OCI-LY7 (cell line): Measurements from ENCODE around the gene MIF4GD. TPM values are rescaled to one million over a fixed set of nuclear protein-coding genes. Genes with fewer than 3 reads are reported as not detected.
"Not testable (repeated sequence)": the region's sequence is repeated elsewhere in the genome, so short reads cannot be mapped to it uniquely, and the experiment has no call there.

Source experiments
- BruUV-seq: library from RNA; stranded (reverse); fragments of 400-500 nt; replicated peaks from 2 replicates; lab custom pipeline; 2021; lab: Mats Ljungman, UMichigan
- CTCF ChIA-PET: fragments of 300-600 bp; sonication (Branson Sonifier 250); formaldehyde crosslinking; loops from one replicate; lab custom pipeline; 2022; ENCODE audit warnings: antibody characterized with exemption; ENCODE audit not compliant: unreplicated experiment; lab: Charles Lee
- POLR2A ChIA-PET: fragments of 300-600 bp; sonication (Branson Sonifier 250); formaldehyde crosslinking; loops from one replicate; lab custom pipeline; 2022; ENCODE audit warnings: antibody characterized with exemption; lab: Charles Lee
- DNase-seq: peaks from one replicate; pipeline ENCODE4 v3.0.0-alpha.2; 2015; ENCODE audit warnings: low spot score
- H2AFZ ChIP-seq: fragments of 200-600 bp; sonication (generic), shearing (Covaris generic); 2 replicates; pipeline ENCODE4 v1.6.1; 2014; ENCODE audit warnings: mild to moderate bottlenecking, antibody characterized with exemption, low read length, moderate library complexity
- H3K27ac ChIP-seq: fragments of 200-600 bp; sonication (generic); 2 replicates; pipeline ENCODE4 v1.5.1; 2014; ENCODE audit warnings: mixed run types, low read depth, mild to moderate bottlenecking, moderate library complexity, low read length, inconsistent platforms; ENCODE audit not compliant: poor library complexity, severe bottlenecking
- H3K36me3 ChIP-seq: fragments of 200-600 bp; sonication (generic); 2 replicates; pipeline ENCODE4 v1.6.1; 2014; ENCODE audit warnings: mild to moderate bottlenecking, antibody characterized with exemption, low read length, moderate library complexity, mixed read lengths; ENCODE audit not compliant: insufficient read depth
- H3K4me1 ChIP-seq: fragments of 200-600 bp; sonication (generic); 2 replicates; pipeline ENCODE4 v1.5.1; 2014; ENCODE audit warnings: mild to moderate bottlenecking, low read length; ENCODE audit not compliant: insufficient read depth, poor library complexity, severe bottlenecking
- H3K4me2 ChIP-seq: fragments of 200-600 bp; sonication (generic); 2 replicates; pipeline ENCODE4 v1.6.1; 2014; ENCODE audit warnings: mild to moderate bottlenecking, low read length
- H3K4me3 ChIP-seq: fragments of 200-600 bp; sonication (generic); 2 replicates; pipeline ENCODE4 v1.5.1; 2014; ENCODE audit warnings: mild to moderate bottlenecking, low read depth, low read length; ENCODE audit not compliant: poor library complexity, severe bottlenecking
- H3K79me2 ChIP-seq: fragments of 200-600 bp; sonication (generic); 2 replicates; pipeline ENCODE4 v1.6.1; 2016; ENCODE audit warnings: low read depth, mild to moderate bottlenecking, low read length, moderate library complexity, mixed read lengths; ENCODE audit not compliant: insufficient read depth
- H3K9me2 ChIP-seq: fragments of 200-600 bp; sonication (generic); 2 replicates; pipeline ENCODE4 v1.6.1; 2016; ENCODE audit warnings: mild to moderate bottlenecking, low read length, mixed read lengths; ENCODE audit not compliant: insufficient read depth
- H3K9me3 ChIP-seq: fragments of 200-600 bp; sonication (generic); 2 replicates; pipeline ENCODE4 v1.6.1; 2014; ENCODE audit warnings: mild to moderate bottlenecking, mixed run types, low read length, mixed read lengths
- H4K20me1 ChIP-seq: fragments of 200-600 bp; sonication (generic); 2 replicates; pipeline ENCODE4 v1.6.1; 2014; ENCODE audit warnings: mild to moderate bottlenecking, antibody characterized with exemption, low read length, moderate library complexity, mixed read lengths; ENCODE audit not compliant: insufficient read depth
- EZH2phosphoT487 ChIP-seq: fragments of 200-600 bp; sonication (generic); IDR thresholded peaks from 2 replicates; pipeline ENCODE4 v1.6.1; 2018; ENCODE audit warnings: low read depth, borderline replicate concordance, mild to moderate bottlenecking, mixed run types, antibody characterized with exemption, low read length, moderate library complexity, mixed read lengths
- intact Hi-C: fragments of 100-400 bp; cut with micrococcal nuclease; formaldehyde crosslinking; loops from one replicate; pipeline ENCODE4 v1.10.0; 2022; ENCODE audit not compliant: unreplicated experiment
- total RNA-seq, 2 experiments: library from RNA; depleted of rRNA in 1 of 2; stranded (reverse); fragments of >200 nt in 1 of 2; shearing (Covaris generic) in 1 of 2; gene quantifications; 2 replicates each; pipeline ENCODE4 v1.2.3, GENCODE V29; 2014 to 2022
- TF ChIP-seq, protein P1 (sequence below): fragments of 200-600 bp; sonication (generic); conservative IDR thresholded peaks from 2 replicates; pipeline ENCODE4 v1.5.1; 2014; ENCODE audit warnings: mild to moderate bottlenecking, antibody characterized with exemption, low read length, moderate library complexity, mixed read lengths

Gene MIF4GD
- total RNA-seq, 2 experiments from 2014 or later, result 70.9 to 132 TPM

DNA sequence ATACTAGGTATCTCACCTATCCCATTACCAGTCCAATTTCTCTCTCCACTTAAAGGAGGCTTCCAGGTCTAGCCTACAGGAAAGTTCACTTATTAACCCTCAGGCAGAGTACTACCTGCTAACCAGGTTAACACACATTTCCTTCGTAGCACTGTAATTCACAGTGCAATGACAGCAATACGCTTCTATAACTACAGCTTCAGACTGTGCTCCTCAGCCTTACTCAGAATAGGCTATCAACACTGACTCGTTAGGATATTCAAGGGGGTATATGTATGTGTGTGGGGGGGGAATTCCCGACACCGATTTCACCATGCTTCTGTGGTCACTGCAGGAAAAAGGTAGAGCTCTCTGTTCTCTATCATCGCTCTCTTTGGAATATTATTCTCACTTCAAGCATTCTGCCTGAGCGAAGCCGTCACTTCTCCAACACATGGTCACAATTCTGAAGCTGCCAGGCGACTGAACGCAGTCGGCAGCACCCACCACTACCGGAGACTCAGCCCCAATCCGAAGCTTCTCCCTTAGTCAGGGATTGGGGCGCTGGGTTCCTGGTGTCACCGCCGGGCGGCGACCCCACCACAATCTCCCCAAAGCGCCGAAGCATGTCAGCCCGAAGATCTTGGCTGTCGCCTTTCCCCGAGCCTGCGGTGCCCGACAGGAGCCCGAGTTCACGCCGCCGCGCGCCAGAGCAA lies 10.2 kb downstream of the MIF4GD start:
- Histone ChIP-seq H3K4me1 (peaks cover 26% of the 10 kb centered on the region), H3K79me2 (peaks cover 57% of the 10 kb centered on the region), H3K4me2 (peak overlapping the region; percentile 92), H3K9me3 (no peaks in the 10 kb centered on the region), H4K20me1 (peaks cover 17% of the 10 kb centered on the region; the same call in 1 of the 2 replicates), H3K27ac (peak overlapping the region; percentile 68), H3K9me2 (no peaks in the 10 kb centered on the region), H3K36me3 (peaks cover 37% of the 10 kb centered on the region), H2AFZ (peak overlapping the region; percentile 62), H3K4me3 (peak overlapping the region; percentile 79)
- DNase-seq, result no peak
- TSS peak; percentile 77 for BruUV-seq
- CTCF ChIA-PET, result interaction anchor here (0.6 to 3.5 kb wide), 6 partner anchors 9 to 148 kb away, joined by 3 to 31 read pairs (median 6); partner anchors contain the start of genes MIF4GD and SLC25A19
- intact Hi-C loops, result loop anchor here (2.0 kb wide), 1 partner anchor 152 kb away; no protein-coding TSS in a partner anchor
- TF ChIP-seq, protein P1, sequence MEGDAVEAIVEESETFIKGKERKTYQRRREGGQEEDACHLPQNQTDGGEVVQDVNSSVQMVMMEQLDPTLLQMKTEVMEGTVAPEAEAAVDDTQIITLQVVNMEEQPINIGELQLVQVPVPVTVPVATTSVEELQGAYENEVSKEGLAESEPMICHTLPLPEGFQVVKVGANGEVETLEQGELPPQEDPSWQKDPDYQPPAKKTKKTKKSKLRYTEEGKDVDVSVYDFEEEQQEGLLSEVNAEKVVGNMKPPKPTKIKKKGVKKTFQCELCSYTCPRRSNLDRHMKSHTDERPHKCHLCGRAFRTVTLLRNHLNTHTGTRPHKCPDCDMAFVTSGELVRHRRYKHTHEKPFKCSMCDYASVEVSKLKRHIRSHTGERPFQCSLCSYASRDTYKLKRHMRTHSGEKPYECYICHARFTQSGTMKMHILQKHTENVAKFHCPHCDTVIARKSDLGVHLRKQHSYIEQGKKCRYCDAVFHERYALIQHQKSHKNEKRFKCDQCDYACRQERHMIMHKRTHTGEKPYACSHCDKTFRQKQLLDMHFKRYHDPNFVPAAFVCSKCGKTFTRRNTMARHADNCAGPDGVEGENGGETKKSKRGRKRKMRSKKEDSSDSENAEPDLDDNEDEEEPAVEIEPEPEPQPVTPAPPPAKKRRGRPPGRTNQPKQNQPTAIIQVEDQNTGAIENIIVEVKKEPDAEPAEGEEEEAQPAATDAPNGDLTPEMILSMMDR, result peak; percentile 58
- TF ChIP-seq EZH2phosphoT487, result no peak
- POLR2A ChIA-PET, result interaction anchor here (0.6 to 4.6 kb wide), 18 partner anchors 10 to 162 kb away, joined by 3 to 59 read pairs (median 6); partner anchors contain the start of genes GRB2, MIF4GD and SLC25A19

DNA sequence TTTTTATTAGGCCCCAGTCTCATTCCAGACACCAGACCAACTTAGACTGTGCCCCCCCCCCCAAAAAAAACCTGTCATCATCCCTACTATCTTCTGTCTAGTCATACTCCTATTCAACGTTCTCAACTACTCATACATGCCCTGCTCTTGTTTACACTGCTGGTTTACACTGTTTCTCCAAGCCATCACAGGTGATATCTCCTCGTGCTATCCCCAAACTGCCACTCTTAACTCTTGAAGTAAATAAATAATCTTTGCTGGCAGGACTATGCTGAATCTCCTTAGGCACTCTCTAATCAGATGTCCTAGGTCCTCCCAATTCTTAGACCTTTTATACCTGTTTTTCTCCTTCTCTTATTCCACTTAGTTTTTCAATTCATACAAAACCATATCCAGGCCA lies 13.8 kb downstream of the MIF4GD start:
- intact Hi-C loops, H3K27ac ChIP-seq, H3K9me3 ChIP-seq, CTCF ChIA-PET, DNase-seq, H3K4me2 ChIP-seq, POLR2A ChIA-PET, H2AFZ ChIP-seq, H3K36me3 ChIP-seq, BruUV-seq, H3K9me2 ChIP-seq, H3K4me3 ChIP-seq: not testable (repeated sequence)
- peaks cover 20% of the 10 kb centered on the region; the same call in 1 of the 2 replicates for H4K20me1 ChIP-seq
- peaks cover 18% of the 10 kb centered on the region for H3K4me1 ChIP-seq
- peaks cover 39% of the 10 kb centered on the region for H3K79me2 ChIP-seq

DNA sequence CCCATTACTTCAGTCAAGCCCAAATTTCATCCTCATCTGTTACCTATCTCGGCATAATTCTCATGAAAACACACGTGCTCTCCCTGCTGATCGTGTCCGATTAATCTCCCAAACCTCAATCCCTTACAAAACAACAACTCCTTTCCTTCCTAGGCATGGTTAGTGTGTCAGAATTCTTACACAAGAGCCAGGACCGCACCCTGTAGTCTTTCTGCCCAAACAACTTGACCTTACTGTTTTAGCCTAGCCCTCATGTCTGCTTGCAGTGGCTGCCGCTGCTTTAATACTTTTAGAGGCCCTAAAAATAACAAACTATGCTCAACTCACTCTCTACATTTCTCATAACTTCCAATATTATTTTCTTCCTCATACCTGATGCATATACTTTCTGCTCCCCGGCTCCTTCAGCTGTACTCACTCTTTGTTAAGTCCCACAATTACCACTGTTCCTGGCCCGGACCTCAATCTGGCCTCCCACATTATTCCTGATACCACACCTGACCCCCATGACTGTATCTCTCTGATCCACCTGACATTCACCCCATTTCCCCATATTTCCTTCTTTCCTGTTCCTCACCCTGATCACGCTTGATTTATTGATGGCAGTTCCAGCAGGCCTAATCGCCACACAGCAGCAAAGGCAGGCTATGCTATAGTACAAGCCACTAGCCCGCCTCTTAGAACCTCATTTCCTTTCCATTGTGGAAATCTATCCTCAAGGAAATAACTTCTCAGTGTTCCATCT lies 14.9 kb downstream of the MIF4GD start:
- H3K36me3 ChIP-seq, H2AFZ ChIP-seq, H3K9me2 ChIP-seq, H3K4me3 ChIP-seq, DNase-seq, H3K4me2 ChIP-seq, BruUV-seq, CTCF ChIA-PET, intact Hi-C loops, H3K9me3 ChIP-seq, H3K27ac ChIP-seq, POLR2A ChIA-PET: not testable (repeated sequence)
- Histone ChIP-seq H3K79me2 (peaks cover 44% of the 10 kb centered on the region), H3K4me1 (peaks cover 29% of the 10 kb centered on the region), H4K20me1 (peaks cover 26% of the 10 kb centered on the region; the same call in 1 of the 2 replicates)
